ENCODE data around the gene UBE2Q2.
A peak's percentile ranks its signal among the peaks of the same experiment; 100 is the strongest.
"Not testable (repeated sequence)": the region's sequence is repeated elsewhere in the genome, so short reads cannot be mapped to it uniquely, and the experiment has no call there.

The UBE2Q2 gene

GRCh38 chr15:75867449-75867848, 24.2 kb downstream of the UBE2Q2 start:
- no peak for DNase-seq

- DNase-seq, result no peak
These were observed 24.8 kb downstream of the UBE2Q2 start for GRCh38 chr15:75868019-75868418.

GRCh38 chr15:75869446-75869845, 26.2 kb downstream of the UBE2Q2 start:
- DNase-seq, result no peak

GRCh38 chr15:75871589-75871988, 28.3 kb downstream of the UBE2Q2 start:
- not testable (repeated sequence) for DNase-seq

- DNase-seq, result no peak
These were observed 29.2 kb downstream of the UBE2Q2 start for GRCh38 chr15:75872403-75872990.

GRCh38 chr15:75884041-75884440, 40.8 kb downstream of the UBE2Q2 start:
- no peak for DNase-seq

- no peak for DNase-seq
These were observed 43.9 kb downstream of the UBE2Q2 start for GRCh38 chr15:75887178-75887577.

GRCh38 chr15:75891895-75892294, 48.6 kb downstream of the UBE2Q2 start:
- DNase-seq, result no peak

GRCh38 chr15:75895731-75896130, 52.5 kb downstream of the UBE2Q2 start:
- no peak for DNase-seq

GRCh38 chr15:75900577-75900976, 57.3 kb downstream of the UBE2Q2 start:
- DNase-seq, result no peak

GRCh38 chr15:75902129-75902557, 58.9 kb downstream of the UBE2Q2 start:
- no peak for DNase-seq

- peak; percentile 88 for DNase-seq
These were observed 60.3 kb downstream of the UBE2Q2 start, which contains the start of gene FBXO22 for GRCh38 chr15:75903331-75904239. TSS of gene FBXO22 (plus strand) at chr15:75903878. CDS start at chr15:75903964, 86 bp downstream.

- DNase-seq, result no peak
These were observed 62.0 kb downstream of the UBE2Q2 start for GRCh38 chr15:75905231-75905630.

- not testable (repeated sequence) for DNase-seq
These were observed 67.1 kb downstream of the UBE2Q2 start for GRCh38 chr15:75910355-75910754.

- DNase-seq, result no peak
These were observed 73.7 kb downstream of the UBE2Q2 start for GRCh38 chr15:75916978-75917377.

- no peak for DNase-seq
These were observed 74.9 kb downstream of the UBE2Q2 start for GRCh38 chr15:75918135-75918534.

GRCh38 chr15:75920079-75920478, 76.8 kb downstream of the UBE2Q2 start:
- no peak for DNase-seq

- DNase-seq, result no peak
These were observed 78.8 kb downstream of the UBE2Q2 start for GRCh38 chr15:75921732-75922703.

- no peak for DNase-seq
These were observed 80.5 kb downstream of the UBE2Q2 start for GRCh38 chr15:75923756-75924155.

- DNase-seq, result no peak
These were observed 81.3 kb downstream of the UBE2Q2 start for GRCh38 chr15:75924576-75924975.

- DNase-seq, result no peak
These were observed 82.2 kb downstream of the UBE2Q2 start for GRCh38 chr15:75925440-75925839.

GRCh38 chr15:75926931-75927330, 83.7 kb downstream of the UBE2Q2 start:
- DNase-seq, result no peak

GRCh38 chr15:75927601-75928000, 84.4 kb downstream of the UBE2Q2 start:
- no peak for DNase-seq
